Upper lobe of left lung (tissue), 4 donors: Measurements from ENCODE around the gene MGAM2.

Experiments used
- CTCF ChIP-seq, 6 experiments: fragments of 450-650 bp in 4 of 6; fragments of 200-600 bp in 2 of 6; sonication (generic) in 2 of 6; IDR thresholded peaks; one replicate each; pipeline ENCODE4 v1.5.1; 2016 to 2019; ENCODE audit warnings: antibody characterized with exemption in 6 of 6
- EP300 ChIP-seq, 4 donors: sonication (generic); formaldehyde crosslinking; IDR thresholded peaks; one replicate each; pipeline ENCODE4 v1.5.1; 2017; ENCODE audit warnings: antibody characterized with exemption in 4 of 4, control low read depth in 2 of 4
- POLR2A ChIP-seq, 4 donors: fragments of 450-650 bp; IDR thresholded peaks; one replicate each; pipeline ENCODE4 v1.5.1; 2016 to 2017; ENCODE audit warnings: antibody characterized with exemption in 4 of 4, mild to moderate bottlenecking in 2 of 4
- POLR2AphosphoS5 ChIP-seq, 2 donors: sonication (generic); formaldehyde crosslinking; IDR thresholded peaks; one replicate each; pipeline ENCODE4 v1.5.1; 2017; ENCODE audit warnings: antibody characterized with exemption in 2 of 2

DNA sequence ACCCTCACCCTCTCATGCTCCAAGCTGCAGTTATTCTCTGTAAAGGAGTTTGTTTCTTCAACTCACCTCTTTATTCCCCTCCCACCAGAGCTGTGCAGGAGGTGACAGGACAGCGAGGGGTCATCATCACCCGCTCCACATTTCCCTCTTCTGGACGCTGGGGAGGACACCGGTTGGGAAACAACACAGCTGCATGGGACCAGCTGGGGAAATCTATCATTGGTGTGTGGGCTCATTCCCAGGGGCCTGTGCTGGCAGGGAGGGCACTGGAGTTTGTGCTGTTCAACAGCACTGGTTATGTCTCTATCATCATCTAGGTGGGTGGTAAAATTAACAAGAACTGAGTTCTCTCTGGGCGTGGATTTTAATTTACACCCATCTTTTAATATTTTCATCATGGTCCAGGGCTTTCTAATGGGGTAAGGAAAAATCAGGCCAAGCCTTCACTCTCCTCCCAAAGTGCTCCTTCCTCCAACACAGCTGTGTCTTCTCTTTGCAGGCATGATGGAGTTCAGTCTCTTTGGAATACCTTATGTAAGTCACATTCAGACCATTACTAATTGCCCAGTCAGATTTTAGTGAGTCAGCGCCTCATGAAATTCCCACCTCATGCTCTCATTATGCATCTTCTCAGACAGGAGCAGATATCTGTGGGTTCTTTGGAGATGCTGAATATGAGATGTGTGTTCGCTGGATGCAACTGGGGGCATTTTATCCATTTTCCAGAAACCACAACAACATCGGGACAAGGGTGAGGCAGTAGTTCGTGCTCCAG, 84.7 kb downstream of the MGAM2 start:
- no peak for TF ChIP-seq CTCF (IDR thresholded peaks at IDR 0.05)
- no peak for TF ChIP-seq EP300 (IDR thresholded peaks at IDR 0.05)
- TF ChIP-seq POLR2AphosphoS5 (IDR thresholded peaks at IDR 0.05), result no peak
- TF ChIP-seq POLR2A (IDR thresholded peaks at IDR 0.05), result no peak
